C4-2B (cell line): ENCODE data around the gene EID3.

ENCODE experiments used
- ZFX ChIP-seq: fragments of 450-650 bp; IDR thresholded peaks from 2 replicates; pipeline ENCODE4 v1.6.1; 2017
- TF ChIP-seq, protein P1 (sequence below): fragments of 450-650 bp; conservative IDR thresholded peaks from 2 replicates; pipeline ENCODE4 v1.5.1; 2017; ENCODE audit warnings: mild to moderate bottlenecking

DNA sequence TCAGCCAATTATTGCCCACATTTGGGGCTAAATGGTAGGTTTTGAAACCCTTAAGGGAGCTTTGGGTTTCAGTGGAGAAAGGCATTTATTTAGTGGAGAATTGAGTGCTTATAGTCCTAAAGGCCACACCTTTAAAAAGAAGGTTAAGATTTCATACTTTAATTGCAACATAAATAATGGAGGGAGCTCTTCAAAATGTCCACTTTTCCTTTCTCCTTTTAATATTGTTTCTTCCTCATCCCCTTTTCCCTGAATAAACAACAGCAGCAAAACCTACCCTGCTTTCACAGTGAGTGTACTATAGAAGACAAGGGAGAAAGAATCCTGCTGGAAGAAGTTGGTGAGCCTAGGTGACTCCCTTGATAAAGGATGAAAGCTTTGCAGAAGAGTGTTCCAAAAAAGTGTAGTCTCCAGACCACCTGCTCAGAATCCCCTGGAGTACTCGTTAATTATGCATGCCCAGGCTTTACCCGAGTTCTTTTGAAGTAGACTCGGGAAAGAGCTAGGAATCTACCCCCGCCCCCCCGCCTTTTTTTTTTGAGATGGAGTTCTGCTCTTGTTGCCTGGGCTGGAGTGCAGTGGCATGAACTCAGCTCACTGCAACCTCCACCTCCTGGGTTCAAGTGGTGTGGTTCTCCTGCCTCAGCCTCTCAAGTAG is 11.5 kb upstream of the EID3 start:
- TF ChIP-seq, protein P1, sequence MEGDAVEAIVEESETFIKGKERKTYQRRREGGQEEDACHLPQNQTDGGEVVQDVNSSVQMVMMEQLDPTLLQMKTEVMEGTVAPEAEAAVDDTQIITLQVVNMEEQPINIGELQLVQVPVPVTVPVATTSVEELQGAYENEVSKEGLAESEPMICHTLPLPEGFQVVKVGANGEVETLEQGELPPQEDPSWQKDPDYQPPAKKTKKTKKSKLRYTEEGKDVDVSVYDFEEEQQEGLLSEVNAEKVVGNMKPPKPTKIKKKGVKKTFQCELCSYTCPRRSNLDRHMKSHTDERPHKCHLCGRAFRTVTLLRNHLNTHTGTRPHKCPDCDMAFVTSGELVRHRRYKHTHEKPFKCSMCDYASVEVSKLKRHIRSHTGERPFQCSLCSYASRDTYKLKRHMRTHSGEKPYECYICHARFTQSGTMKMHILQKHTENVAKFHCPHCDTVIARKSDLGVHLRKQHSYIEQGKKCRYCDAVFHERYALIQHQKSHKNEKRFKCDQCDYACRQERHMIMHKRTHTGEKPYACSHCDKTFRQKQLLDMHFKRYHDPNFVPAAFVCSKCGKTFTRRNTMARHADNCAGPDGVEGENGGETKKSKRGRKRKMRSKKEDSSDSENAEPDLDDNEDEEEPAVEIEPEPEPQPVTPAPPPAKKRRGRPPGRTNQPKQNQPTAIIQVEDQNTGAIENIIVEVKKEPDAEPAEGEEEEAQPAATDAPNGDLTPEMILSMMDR, result no peak
- TF ChIP-seq ZFX, result no peak
